ENCODE results near the gene CDHR2.

The CDHR2 gene

DNA sequence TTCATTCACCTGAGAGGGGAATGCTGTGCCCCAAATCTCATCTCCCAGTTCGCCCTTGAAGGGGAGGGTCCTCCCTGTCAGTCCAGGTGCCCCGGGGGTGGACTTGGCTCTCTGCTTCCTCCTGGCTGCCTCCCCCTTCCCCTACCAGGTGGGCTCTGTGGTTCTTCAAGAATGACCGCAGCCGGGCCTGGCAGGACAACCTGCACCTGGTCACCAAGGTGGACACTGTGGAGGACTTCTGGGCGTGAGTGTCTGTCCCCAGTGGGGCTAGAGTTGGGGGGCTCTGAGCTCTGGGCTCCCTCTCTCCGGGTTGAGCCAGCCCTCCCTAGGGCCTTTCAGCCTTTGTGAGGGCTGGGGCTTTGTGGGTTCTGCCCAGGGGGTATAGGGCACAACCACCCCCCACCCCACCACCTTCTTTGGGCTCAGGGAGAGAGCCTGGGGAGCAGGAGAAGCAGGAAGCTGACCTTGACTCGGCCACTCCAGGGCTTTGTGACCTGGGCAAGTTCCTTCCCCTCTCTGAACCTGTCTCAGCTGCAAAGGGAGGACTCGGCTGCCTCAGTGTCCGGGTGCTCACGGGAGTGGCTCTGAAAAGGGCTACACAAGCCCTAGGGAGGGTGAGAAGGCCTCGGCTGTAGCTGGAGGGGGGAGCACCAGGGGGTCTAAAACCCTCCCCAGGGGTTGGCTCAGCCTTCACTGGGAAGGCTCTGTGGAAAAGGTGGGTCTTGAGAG is 94.5 kb downstream of the CDHR2 start:
- no peak for DNase-seq

DNA sequence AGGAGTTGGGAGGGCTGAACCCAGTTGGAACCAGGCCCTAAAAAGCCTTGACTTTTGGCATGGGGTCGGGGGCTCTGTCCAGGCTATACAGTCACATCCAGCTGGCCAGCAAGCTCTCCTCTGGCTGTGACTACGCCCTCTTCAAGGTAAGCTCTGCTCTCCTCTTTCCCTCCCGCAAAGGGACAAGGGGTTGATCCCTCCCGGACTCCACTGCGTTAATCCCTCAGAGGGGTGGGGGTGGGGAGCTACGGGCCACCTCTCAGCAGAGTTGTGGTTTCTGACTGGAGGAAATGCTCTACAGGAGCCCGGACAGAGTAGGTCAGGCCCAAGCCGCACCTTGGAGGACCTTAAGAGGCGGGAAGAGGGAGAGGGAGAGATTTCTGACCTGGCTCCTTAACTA is 95.2 kb downstream of the CDHR2 start:
- no peak for DNase-seq

DNA sequence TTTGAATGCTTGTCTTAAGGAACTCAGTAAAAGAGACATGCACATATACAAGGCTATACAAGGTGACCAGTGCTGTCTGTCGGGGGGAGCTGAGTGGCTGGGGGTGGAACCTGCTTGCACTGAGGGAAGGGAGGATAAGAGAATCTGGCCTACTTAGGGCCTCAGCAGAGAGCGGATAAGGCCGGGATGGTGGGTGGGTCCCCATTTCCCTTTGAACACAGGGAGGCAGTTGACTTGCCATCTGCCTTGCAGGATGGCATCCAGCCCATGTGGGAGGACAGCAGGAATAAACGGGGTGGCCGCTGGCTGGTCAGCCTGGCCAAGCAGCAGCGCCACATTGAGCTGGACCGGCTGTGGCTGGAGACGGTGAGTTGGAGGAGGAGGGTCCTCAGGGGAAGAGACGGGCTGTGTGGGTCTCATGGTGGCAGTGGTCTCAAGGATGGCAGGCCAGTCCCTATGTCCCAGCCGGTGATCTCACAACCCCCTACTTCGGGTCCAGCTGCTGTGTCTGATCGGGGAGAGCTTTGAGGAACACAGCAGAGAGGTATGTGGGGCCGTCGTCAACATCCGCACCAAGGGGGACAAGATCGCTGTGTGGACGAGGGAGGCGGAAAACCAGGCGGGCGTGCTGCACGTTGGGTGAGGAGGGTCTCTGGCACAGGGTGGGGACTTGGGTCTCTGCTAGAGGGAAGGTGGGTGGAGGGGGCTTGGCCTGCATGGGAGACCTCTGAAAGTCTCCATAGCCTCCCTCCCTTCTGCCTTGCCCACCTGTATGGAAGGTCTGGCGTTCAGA is 95.9 kb downstream of the CDHR2 start:
- no peak for DNase-seq
